HepG2 (cell line): ENCODE results near the gene ZBTB48. TPM values are rescaled to one million over a fixed set of nuclear protein-coding genes. Genes with fewer than 3 reads are reported as not detected.

ENCODE experiments used
- BRD4 ChIP-seq: sonication (generic); formaldehyde crosslinking; IDR thresholded peaks from 2 replicates; pipeline ENCODE4 v1.4.0; 2020; ENCODE audit warnings: missing genetic modification reagents
- CHD4 ChIP-seq: fragments of 200-600 bp; sonication (generic); IDR thresholded peaks from 2 replicates; pipeline ENCODE4 v1.7.0; 2017; ENCODE audit warnings: mild to moderate bottlenecking, low read length, borderline replicate concordance
- FIP1L1 ChIP-seq: fragments of 200-400 bp; formaldehyde crosslinking; IDR thresholded peaks from 2 replicates; pipeline ENCODE4 v1.6.1; 2018; ENCODE audit warnings: low read depth, mild to moderate bottlenecking, low read length, moderate library complexity, borderline replicate concordance; ENCODE audit not compliant: insufficient read depth
- HDAC6 ChIP-seq: fragments of 200-600 bp; sonication (generic); IDR thresholded peaks from 2 replicates; pipeline ENCODE4 v1.7.0; 2017; ENCODE audit warnings: mild to moderate bottlenecking, antibody characterized with exemption, low read length, low read depth
- MLLT10 ChIP-seq: sonication (generic); formaldehyde crosslinking; IDR thresholded peaks from 2 replicates; pipeline ENCODE4 v1.4.0; 2020; ENCODE audit warnings: missing genetic modification reagents
- MTF1 ChIP-seq: sonication (generic); formaldehyde crosslinking; IDR thresholded peaks from 2 replicates; pipeline ENCODE4 v1.5.0; 2020; ENCODE audit warnings: missing genetic modification reagents
- NFATC3 ChIP-seq: sonication (generic); formaldehyde crosslinking; IDR thresholded peaks from 2 replicates; pipeline ENCODE4 v1.5.1; 2020; ENCODE audit warnings: mild to moderate bottlenecking, missing genetic modification reagents
- NFIB ChIP-seq: sonication (generic); formaldehyde crosslinking; IDR thresholded peaks from 2 replicates; pipeline ENCODE4 v1.9.0; 2021; ENCODE audit warnings: missing genetic modification reagents, mild to moderate bottlenecking, borderline replicate concordance
- SMAD1 ChIP-seq: sonication (generic); formaldehyde crosslinking; IDR thresholded peaks from 2 replicates; pipeline ENCODE4 v1.4.0; 2020; ENCODE audit warnings: missing genetic modification reagents, low read depth, mild to moderate bottlenecking, borderline replicate concordance
- SNAI1 ChIP-seq: sonication (generic); formaldehyde crosslinking; IDR thresholded peaks from 2 replicates; pipeline ENCODE4 v1.5.0; 2020; ENCODE audit warnings: mild to moderate bottlenecking, missing genetic modification reagents, borderline replicate concordance
- TAF15 ChIP-seq: fragments of 200-400 bp; formaldehyde crosslinking; IDR thresholded peaks from one replicate; pipeline ENCODE4 v1.6.1; 2018; ENCODE audit warnings: mild to moderate bottlenecking, low read depth, low read length; ENCODE audit not compliant: poor library complexity, severe bottlenecking
- TBX2 ChIP-seq: sonication (generic); formaldehyde crosslinking; IDR thresholded peaks from 2 replicates; pipeline ENCODE4 v1.5.0; 2020; ENCODE audit warnings: missing genetic modification reagents, mild to moderate bottlenecking, borderline replicate concordance
- THAP7 ChIP-seq: sonication (generic); formaldehyde crosslinking; IDR thresholded peaks from 2 replicates; pipeline ENCODE4 v1.8.1; 2023; ENCODE audit warnings: mild to moderate bottlenecking, missing genetic modification reagents
- ZBTB38 ChIP-seq: sonication (generic); formaldehyde crosslinking; IDR thresholded peaks from 2 replicates; pipeline ENCODE4 v1.5.1; 2020; ENCODE audit warnings: mild to moderate bottlenecking, missing genetic modification reagents
- ZNF569 ChIP-seq: sonication (generic); formaldehyde crosslinking; IDR thresholded peaks from 2 replicates; pipeline ENCODE4 v1.5.0; 2020; ENCODE audit warnings: mild to moderate bottlenecking, missing genetic modification reagents, moderate library complexity, borderline replicate concordance
- ZNF740 ChIP-seq: sonication (generic); formaldehyde crosslinking; IDR thresholded peaks from 2 replicates; pipeline ENCODE4 v1.4.0; 2020; ENCODE audit warnings: missing genetic modification reagents
- polyA plus RNA-seq, 8 experiments: library from polyadenylated mRNA; depleted of rRNA in 3 of 8; stranded (reverse) in 7 of 8; unstranded in 1 of 8; fragments of >200 nt; fragmentation: Illumina TruSeq in 4 of 8; extraction: Trizol in 4 of 8; gene quantifications; 2 replicates each; pipeline versions ENCODE4 v1.2.1 to v1.2.3, GENCODE V29; 2011 to 2016; ENCODE audit warnings: low read depth in 4 of 8, missing spikeins in 1 of 8, mixed read lengths in 1 of 8; ENCODE audit not compliant: insufficient read depth in 1 of 8
- total RNA-seq, 5 experiments: library from RNA; depleted of rRNA; stranded (reverse); fragments of >200 nt; fragmentation: Illumina TruSeq; extraction: Trizol; gene quantifications; 2 replicates each; pipeline ENCODE4 v1.2.3, GENCODE V29; 2016; ENCODE audit warnings: low read depth in 1 of 5
- TF ChIP-seq, protein P1 (sequence below), 2 experiments: sonication (generic) in 1 of 2; formaldehyde crosslinking in 1 of 2; IDR thresholded peaks; 2 replicates each; pipeline versions ENCODE4 v1.6.1 to v1.9.0; 2014 to 2022; ENCODE audit warnings: antibody characterized with exemption in 1 of 2, borderline replicate concordance in 1 of 2, inconsistent platforms in 1 of 2, low read depth in 1 of 2, missing genetic modification reagents in 1 of 2
- TF ChIP-seq, protein P2 (sequence below): sonication (generic); formaldehyde crosslinking; IDR thresholded peaks from 2 replicates; pipeline ENCODE4 v1.4.0; 2020; ENCODE audit warnings: missing genetic modification reagents
- TF ChIP-seq, protein P3 (sequence below): sonication (generic); formaldehyde crosslinking; IDR thresholded peaks from 2 replicates; pipeline ENCODE4 v1.4.0; 2020; ENCODE audit warnings: missing genetic modification reagents

ZBTB48 gene
- total and polyA plus RNA-seq, 2 of the 13 experiments (the other 11 are each of a cell fraction or from before 2014, with no cell fraction given): 13.0 to 17.1 TPM

DNA sequence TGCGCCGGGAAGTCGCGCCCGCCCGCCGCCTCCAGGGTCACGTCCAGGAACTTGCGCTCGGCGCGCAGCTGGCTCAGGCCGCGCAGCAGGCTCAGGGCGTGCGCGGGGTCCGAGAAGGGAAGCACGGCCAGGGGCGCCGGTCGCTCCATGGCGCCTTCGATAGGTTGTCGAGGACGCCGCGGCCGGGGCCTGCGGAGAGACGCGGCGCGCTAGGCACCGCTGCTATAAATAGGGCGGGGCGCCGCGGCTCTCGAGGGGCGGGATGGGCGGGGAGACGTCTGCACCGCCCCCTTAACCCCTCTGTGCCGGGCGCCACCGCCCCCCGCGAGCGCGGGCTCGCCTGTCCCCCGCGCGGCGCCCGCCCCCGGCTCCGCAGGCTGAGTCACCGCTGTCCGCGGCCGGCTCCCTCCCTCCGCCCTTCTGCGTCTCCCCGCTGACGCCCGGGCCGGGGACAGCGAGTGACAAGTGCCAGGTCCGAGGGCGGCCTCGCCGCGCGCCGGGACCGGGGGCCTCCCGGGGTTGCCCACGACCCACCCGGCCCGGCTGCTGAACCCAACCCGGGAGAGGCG, 23.0 kb downstream of the ZBTB48 start, which contains the start of gene KLHL21 (continued):
- TF ChIP-seq NFIB (CRISPR knock-in tag) (no peak), ZNF740 (CRISPR knock-in tag) (no peak), ZBTB38 (CRISPR knock-in tag) (peak; percentile 71; the same call in 1 of the 2 replicates), SNAI1 (CRISPR knock-in tag) (no peak), SMAD1 (CRISPR knock-in tag) (no peak), HDAC6 (no peak), FIP1L1 (no peak), THAP7 (no peak), ZNF569 (CRISPR knock-in tag) (no peak), TAF15 (no peak), TBX2 (CRISPR knock-in tag) (peak; percentile 51; the same call in 1 of the 2 replicates), CHD4 (no peak), NFATC3 (no peak), BRD4 (CRISPR knock-in tag) (peak; percentile 59; the same call in 1 of the 2 replicates), MTF1 (CRISPR knock-in tag) (no peak), MLLT10 (CRISPR knock-in tag) (no peak)
- TF ChIP-seq, protein P1, sequence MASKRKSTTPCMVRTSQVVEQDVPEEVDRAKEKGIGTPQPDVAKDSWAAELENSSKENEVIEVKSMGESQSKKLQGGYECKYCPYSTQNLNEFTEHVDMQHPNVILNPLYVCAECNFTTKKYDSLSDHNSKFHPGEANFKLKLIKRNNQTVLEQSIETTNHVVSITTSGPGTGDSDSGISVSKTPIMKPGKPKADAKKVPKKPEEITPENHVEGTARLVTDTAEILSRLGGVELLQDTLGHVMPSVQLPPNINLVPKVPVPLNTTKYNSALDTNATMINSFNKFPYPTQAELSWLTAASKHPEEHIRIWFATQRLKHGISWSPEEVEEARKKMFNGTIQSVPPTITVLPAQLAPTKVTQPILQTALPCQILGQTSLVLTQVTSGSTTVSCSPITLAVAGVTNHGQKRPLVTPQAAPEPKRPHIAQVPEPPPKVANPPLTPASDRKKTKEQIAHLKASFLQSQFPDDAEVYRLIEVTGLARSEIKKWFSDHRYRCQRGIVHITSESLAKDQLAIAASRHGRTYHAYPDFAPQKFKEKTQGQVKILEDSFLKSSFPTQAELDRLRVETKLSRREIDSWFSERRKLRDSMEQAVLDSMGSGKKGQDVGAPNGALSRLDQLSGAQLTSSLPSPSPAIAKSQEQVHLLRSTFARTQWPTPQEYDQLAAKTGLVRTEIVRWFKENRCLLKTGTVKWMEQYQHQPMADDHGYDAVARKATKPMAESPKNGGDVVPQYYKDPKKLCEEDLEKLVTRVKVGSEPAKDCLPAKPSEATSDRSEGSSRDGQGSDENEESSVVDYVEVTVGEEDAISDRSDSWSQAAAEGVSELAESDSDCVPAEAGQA (IDR thresholded peaks at IDR 0.05; ENCODE audit: low read depth): no peak
- TF ChIP-seq, protein P1 (CRISPR knock-in tag; IDR thresholded peaks at IDR 0.05; ENCODE audit: borderline replicate concordance): no peak
- TF ChIP-seq, protein P2, sequence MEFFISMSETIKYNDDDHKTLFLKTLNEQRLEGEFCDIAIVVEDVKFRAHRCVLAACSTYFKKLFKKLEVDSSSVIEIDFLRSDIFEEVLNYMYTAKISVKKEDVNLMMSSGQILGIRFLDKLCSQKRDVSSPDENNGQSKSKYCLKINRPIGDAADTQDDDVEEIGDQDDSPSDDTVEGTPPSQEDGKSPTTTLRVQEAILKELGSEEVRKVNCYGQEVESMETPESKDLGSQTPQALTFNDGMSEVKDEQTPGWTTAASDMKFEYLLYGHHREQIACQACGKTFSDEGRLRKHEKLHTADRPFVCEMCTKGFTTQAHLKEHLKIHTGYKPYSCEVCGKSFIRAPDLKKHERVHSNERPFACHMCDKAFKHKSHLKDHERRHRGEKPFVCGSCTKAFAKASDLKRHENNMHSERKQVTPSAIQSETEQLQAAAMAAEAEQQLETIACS (CRISPR knock-in tag): no peak; the same call in 1 of the 2 replicates
- TF ChIP-seq, protein P3, sequence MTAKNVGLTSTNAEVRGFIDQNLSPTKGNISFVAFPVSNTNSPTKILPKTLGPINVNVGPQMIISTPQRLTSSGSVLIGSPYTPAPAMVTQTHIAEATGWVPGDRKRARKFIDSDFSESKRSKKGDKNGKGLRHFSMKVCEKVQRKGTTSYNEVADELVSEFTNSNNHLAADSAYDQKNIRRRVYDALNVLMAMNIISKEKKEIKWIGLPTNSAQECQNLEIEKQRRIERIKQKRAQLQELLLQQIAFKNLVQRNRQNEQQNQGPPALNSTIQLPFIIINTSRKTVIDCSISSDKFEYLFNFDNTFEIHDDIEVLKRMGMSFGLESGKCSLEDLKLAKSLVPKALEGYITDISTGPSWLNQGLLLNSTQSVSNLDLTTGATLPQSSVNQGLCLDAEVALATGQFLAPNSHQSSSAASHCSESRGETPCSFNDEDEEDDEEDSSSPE: peak; percentile 18; the same call in 1 of the 2 replicates
